OCI-LY3 (cell line): Measurements from ENCODE around the gene GVQW3.

Experiments used
- H2AFZ ChIP-seq: fragments of 200-600, 300-600 bp; shearing (Covaris generic); 2 replicates; pipeline ENCODE4 v1.6.0; 2014; ENCODE audit warnings: antibody characterized with exemption, low read depth, low read length
- H3K27ac ChIP-seq: fragments of 200-600, 300-600 bp; sonication (generic); 2 replicates; pipeline ENCODE4 v1.5.1; 2014; ENCODE audit warnings: mild to moderate bottlenecking, low read length, moderate library complexity, mixed read lengths
- H3K27me3 ChIP-seq: fragments of 200-600, 300-600 bp; sonication (generic); 2 replicates; pipeline ENCODE4 v1.6.1; 2014; ENCODE audit warnings: low read depth, low read length, mixed read lengths
- H3K36me3 ChIP-seq: fragments of 200-600, 300-600 bp; sonication (generic); replicated peaks from 2 replicates; pipeline ENCODE3; 2014; ENCODE audit warnings: low read depth, low read length, mixed read lengths
- H3K4me1 ChIP-seq: fragments of 300-600, 200-600 bp; sonication (generic); 2 replicates; pipeline ENCODE4 v1.6.1; 2014; ENCODE audit warnings: low read length, mixed read lengths
- H3K4me2 ChIP-seq: fragments of 200-600, 300-600 bp; sonication (generic); 2 replicates; pipeline ENCODE4 v1.6.1; 2014; ENCODE audit warnings: low read length, mixed read lengths
- H3K4me3 ChIP-seq: fragments of 300-600, 200-600 bp; sonication (generic); 2 replicates; pipeline ENCODE4 v1.5.1; 2014; ENCODE audit warnings: antibody characterized with exemption, mild to moderate bottlenecking, low read length, moderate library complexity
- H3K79me2 ChIP-seq: fragments of 300-600, 200-600 bp; shearing (Covaris generic); 2 replicates; pipeline ENCODE4 v1.6.1; 2014; ENCODE audit warnings: mild to moderate bottlenecking, low read length, mixed read lengths
- H3K9ac ChIP-seq: fragments of 300-600, 200-600 bp; shearing (Covaris generic); 2 replicates; pipeline ENCODE4 v1.6.0; 2014; ENCODE audit warnings: mild to moderate bottlenecking, low read length, moderate library complexity
- H3K9me3 ChIP-seq: fragments of 200-600, 300-600 bp; shearing (Covaris generic); 2 replicates; pipeline ENCODE4 v1.6.1; 2014; ENCODE audit warnings: low read length, mixed read lengths; ENCODE audit not compliant: insufficient read depth
- H4K20me1 ChIP-seq: fragments of 200-600, 300-600 bp; sonication (generic); 2 replicates; pipeline ENCODE4 v1.6.1; 2016; ENCODE audit warnings: low read length, mixed read lengths; ENCODE audit not compliant: insufficient read depth
- EZH2phosphoT487 ChIP-seq: fragments of 200-600 bp; shearing (Covaris generic); IDR thresholded peaks from 2 replicates; pipeline ENCODE4 v1.6.1; 2018; ENCODE audit warnings: antibody characterized with exemption, mixed run types, low read depth
- TF ChIP-seq, protein P1 (sequence below): fragments of 200-600, 300-600 bp; sonication (generic); IDR thresholded peaks from 2 replicates; pipeline ENCODE4 v1.5.1; 2014; ENCODE audit warnings: antibody characterized with exemption, low read length, low read depth

Gene GVQW3

DNA sequence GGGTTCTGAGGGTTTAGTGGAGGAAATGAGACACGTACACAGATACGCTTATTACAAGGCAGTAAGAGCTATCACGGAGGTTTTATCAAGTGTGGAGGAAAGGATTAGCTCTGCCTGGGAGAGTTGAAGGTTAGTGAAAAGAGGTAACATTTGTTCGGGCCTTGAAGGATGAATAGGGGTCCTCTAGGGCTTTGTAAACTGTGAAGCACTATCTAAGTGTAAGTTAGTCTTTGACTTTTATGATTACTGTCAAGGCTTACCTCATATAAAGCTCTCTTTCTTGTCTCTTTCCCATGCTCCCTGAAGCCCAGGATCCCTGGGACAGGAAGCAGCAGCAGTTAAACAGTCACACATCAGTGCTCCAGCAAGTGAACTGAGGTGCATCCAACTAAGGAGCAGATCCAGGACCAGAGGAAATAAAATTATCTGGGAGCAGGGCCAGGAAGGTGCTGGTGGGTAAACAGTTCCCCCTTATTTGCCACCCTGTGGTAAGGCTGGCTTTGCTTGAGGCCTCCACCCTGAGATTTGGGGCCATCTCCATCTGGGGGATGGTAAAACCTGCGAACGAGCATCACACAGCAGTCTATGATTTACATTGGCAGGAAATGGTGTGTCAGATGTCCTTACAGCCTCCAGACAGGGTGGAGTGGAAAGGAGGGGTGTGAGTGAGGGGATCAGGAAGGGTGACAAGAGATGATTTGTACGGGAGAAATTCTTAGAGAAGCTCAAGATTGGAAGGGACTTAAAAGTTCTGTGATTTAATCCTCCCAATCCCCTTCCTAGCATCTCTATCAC lies 27.2 kb downstream of the GVQW3 start:
- Histone ChIP-seq H3K9me3 (no peaks in the 10 kb centered on the region), H3K27ac (no peak overlapping the region), H3K79me2 (no peaks in the 10 kb centered on the region), H2AFZ (no peak overlapping the region), H4K20me1 (no peaks in the 10 kb centered on the region), H3K4me2 (no peak overlapping the region), H3K36me3 (no peaks in the 10 kb centered on the region), H3K27me3 (peaks cover 65% of the 10 kb centered on the region), H3K9ac (no peak overlapping the region), H3K4me3 (no peak overlapping the region), H3K4me1 (no peaks in the 10 kb centered on the region)
- TF ChIP-seq, protein P1, sequence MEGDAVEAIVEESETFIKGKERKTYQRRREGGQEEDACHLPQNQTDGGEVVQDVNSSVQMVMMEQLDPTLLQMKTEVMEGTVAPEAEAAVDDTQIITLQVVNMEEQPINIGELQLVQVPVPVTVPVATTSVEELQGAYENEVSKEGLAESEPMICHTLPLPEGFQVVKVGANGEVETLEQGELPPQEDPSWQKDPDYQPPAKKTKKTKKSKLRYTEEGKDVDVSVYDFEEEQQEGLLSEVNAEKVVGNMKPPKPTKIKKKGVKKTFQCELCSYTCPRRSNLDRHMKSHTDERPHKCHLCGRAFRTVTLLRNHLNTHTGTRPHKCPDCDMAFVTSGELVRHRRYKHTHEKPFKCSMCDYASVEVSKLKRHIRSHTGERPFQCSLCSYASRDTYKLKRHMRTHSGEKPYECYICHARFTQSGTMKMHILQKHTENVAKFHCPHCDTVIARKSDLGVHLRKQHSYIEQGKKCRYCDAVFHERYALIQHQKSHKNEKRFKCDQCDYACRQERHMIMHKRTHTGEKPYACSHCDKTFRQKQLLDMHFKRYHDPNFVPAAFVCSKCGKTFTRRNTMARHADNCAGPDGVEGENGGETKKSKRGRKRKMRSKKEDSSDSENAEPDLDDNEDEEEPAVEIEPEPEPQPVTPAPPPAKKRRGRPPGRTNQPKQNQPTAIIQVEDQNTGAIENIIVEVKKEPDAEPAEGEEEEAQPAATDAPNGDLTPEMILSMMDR = no peak
- no peak for TF ChIP-seq EZH2phosphoT487

GRCh38 chr11:76410851-76411357 lies 29.8 kb downstream of the GVQW3 start:
- Histone ChIP-seq H3K9ac (no peak overlapping the region), H2AFZ (no peak overlapping the region), H3K9me3 (no peaks in the 10 kb centered on the region), H3K36me3 (no peaks in the 10 kb centered on the region), H3K4me2 (no peak overlapping the region), H3K27ac (no peak overlapping the region), H3K4me3 (no peak overlapping the region), H3K27me3 (peaks cover 60% of the 10 kb centered on the region), H3K4me1 (no peaks in the 10 kb centered on the region), H3K79me2 (no peaks in the 10 kb centered on the region), H4K20me1 (no peaks in the 10 kb centered on the region)
- no peak for TF ChIP-seq EZH2phosphoT487
- TF ChIP-seq, protein P1 = no peak

DNA sequence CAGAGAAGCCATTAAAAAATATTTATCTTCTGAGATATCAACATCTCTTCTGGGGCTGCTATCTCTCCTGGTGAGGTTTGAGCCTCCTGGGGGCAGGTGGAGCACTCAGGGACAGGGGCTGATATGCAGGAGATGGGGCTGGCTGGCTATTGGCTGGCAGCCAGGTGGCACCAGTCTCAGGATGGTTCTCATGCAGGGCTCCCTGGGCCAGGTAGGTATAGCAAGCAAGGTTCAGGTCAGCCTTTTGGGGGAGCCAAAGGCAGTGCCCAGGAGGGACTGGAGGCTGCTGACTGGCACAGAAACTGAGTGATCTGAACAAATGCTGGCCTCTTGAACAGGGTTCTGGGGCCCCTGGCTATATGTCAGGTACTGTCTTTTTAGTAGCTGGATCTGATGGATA lies 34.0 kb downstream of the GVQW3 start:
- no peak overlapping the region for H3K27ac ChIP-seq
- no peaks in the 10 kb centered on the region for H3K4me1 ChIP-seq
- no peak overlapping the region for H3K4me2 ChIP-seq
- peaks cover 67% of the 10 kb centered on the region for H3K27me3 ChIP-seq
- H2AFZ ChIP-seq = no peak overlapping the region
- no peaks in the 10 kb centered on the region for H3K36me3 ChIP-seq
- no peak overlapping the region for H3K9ac ChIP-seq
- H3K9me3 ChIP-seq = no peaks in the 10 kb centered on the region
- no peaks in the 10 kb centered on the region for H3K79me2 ChIP-seq
- no peak overlapping the region for H3K4me3 ChIP-seq
- no peaks in the 10 kb centered on the region for H4K20me1 ChIP-seq
- no peak for TF ChIP-seq EZH2phosphoT487
- TF ChIP-seq, protein P1 = peak; percentile 19; the same call in 1 of the 2 replicates

DNA sequence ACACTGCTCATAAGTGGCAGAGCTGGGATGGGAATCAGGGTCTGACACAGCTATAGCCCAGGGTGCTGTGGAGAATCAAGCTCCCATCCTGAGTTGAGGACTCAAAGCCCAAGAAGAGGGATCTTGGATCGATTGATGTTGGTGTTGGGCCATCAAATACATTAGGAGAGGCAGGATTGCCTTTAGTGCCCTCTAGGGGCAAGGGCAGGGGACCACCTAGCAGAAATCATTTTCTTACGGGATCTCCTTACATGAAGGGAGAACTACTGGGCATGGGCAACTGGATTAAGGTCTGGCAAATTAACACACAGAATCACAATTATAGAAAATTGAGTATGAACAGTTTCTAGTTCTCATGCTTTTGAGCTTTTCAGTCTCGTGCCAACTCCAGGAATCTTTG lies 38.8 kb downstream of the GVQW3 start:
- Histone ChIP-seq H3K4me1 (peaks cover 13% of the 10 kb centered on the region), H3K36me3 (no peaks in the 10 kb centered on the region), H3K4me3 (no peak overlapping the region), H3K27ac (no peak overlapping the region), H2AFZ (no peak overlapping the region), H3K9me3 (no peaks in the 10 kb centered on the region), H3K27me3 (peaks cover 45% of the 10 kb centered on the region), H3K4me2 (no peak overlapping the region), H3K9ac (no peak overlapping the region), H4K20me1 (no peaks in the 10 kb centered on the region), H3K79me2 (no peaks in the 10 kb centered on the region)
- TF ChIP-seq EZH2phosphoT487 = no peak
- TF ChIP-seq, protein P1 = peak; percentile 79
